ENCODE measurements around the gene SKOR1. TPM values are rescaled to one million over a fixed set of nuclear protein-coding genes. Genes with fewer than 3 reads are reported as not detected.

The SKOR1 gene
- total and polyA plus RNA-seq, 10 of the 15 experiments (the other 5 are each of a cell fraction or from before 2014, with no cell fraction given) = 0.04 to 0.36 (median 0.10) TPM; not detected in 4

DNA sequence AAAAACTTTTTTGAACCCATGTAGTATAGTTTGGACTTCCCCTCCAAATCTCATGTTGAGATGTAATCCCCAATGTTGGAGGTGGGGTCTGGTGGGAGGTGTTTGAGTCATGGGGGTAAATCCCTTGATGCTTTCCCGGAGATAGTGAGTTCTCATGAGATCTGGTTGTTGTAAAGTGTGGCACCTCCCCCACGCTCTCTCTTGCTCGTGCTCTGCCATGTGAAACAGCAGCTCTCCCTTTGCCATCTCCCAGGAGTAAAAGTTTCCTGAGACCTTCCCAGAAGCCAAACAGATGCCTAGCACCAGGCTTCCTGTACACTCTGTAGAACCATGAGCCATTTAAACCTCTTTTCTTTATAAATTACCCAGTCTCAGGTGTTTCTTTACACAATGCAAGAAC lies 30.5 kb downstream of the SKOR1 start (continued):
- TF ChIP-seq, protein P1, sequence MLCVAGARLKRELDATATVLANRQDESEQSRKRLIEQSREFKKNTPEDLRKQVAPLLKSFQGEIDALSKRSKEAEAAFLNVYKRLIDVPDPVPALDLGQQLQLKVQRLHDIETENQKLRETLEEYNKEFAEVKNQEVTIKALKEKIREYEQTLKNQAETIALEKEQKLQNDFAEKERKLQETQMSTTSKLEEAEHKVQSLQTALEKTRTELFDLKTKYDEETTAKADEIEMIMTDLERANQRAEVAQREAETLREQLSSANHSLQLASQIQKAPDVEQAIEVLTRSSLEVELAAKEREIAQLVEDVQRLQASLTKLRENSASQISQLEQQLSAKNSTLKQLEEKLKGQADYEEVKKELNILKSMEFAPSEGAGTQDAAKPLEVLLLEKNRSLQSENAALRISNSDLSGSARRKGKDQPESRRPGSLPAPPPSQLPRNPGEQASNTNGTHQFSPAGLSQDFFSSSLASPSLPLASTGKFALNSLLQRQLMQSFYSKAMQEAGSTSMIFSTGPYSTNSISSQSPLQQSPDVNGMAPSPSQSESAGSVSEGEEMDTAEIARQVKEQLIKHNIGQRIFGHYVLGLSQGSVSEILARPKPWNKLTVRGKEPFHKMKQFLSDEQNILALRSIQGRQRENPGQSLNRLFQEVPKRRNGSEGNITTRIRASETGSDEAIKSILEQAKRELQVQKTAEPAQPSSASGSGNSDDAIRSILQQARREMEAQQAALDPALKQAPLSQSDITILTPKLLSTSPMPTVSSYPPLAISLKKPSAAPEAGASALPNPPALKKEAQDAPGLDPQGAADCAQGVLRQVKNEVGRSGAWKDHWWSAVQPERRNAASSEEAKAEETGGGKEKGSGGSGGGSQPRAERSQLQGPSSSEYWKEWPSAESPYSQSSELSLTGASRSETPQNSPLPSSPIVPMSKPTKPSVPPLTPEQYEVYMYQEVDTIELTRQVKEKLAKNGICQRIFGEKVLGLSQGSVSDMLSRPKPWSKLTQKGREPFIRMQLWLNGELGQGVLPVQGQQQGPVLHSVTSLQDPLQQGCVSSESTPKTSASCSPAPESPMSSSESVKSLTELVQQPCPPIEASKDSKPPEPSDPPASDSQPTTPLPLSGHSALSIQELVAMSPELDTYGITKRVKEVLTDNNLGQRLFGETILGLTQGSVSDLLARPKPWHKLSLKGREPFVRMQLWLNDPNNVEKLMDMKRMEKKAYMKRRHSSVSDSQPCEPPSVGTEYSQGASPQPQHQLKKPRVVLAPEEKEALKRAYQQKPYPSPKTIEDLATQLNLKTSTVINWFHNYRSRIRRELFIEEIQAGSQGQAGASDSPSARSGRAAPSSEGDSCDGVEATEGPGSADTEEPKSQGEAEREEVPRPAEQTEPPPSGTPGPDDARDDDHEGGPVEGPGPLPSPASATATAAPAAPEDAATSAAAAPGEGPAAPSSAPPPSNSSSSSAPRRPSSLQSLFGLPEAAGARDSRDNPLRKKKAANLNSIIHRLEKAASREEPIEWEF (IDR thresholded peaks at IDR 0.05; ENCODE audit: insufficient replicate concordance, low read depth, low read length) = peak; percentile 73
- TF ChIP-seq RFX5 (IDR thresholded peaks at IDR 0.05; ENCODE audit: low read depth, low read length) (no peak), CHD2 (IDR thresholded peaks at IDR 0.05; ENCODE audit: borderline replicate concordance, low read depth, low read length) (0 out of 2 replicates have a peak, but pooled peaks have one; percentile 31), ZBED1 (IDR thresholded peaks at IDR 0.05; ENCODE audit: borderline replicate concordance) (0 out of 2 replicates have a peak, but pooled peaks have one; percentile 33), BHLHE40 (IDR thresholded peaks at IDR 0.05; ENCODE audit: borderline replicate concordance in 1 of 2, low read depth in 2 of 2, low read length in 1 of 2) (peak in 1 of 2 experiments; percentile 64; a peak in 1 of 4 replicates), NBN (IDR thresholded peaks at IDR 0.05) (0 out of 2 replicates have a peak, but pooled peaks have one; percentile 13), MEF2B (IDR thresholded peaks at IDR 0.05; ENCODE audit: partially characterized antibody, poor library complexity, severe bottlenecking) (peak; percentile 96), RB1 (IDR thresholded peaks at IDR 0.05; ENCODE audit: borderline replicate concordance) (0 out of 2 replicates have a peak, but pooled peaks have one; percentile 27), SMAD1 (IDR thresholded peaks at IDR 0.05; ENCODE audit: low read depth, partially characterized antibody) (no peak), NFIC (IDR thresholded peaks at IDR 0.05; ENCODE audit: low read depth, low read length) (peak; percentile 43; the same call in 1 of the 2 replicates), MTA3 (IDR thresholded peaks at IDR 0.05; ENCODE audit: borderline replicate concordance, low read length) (no peak)
- TF ChIP-seq, protein P2, sequence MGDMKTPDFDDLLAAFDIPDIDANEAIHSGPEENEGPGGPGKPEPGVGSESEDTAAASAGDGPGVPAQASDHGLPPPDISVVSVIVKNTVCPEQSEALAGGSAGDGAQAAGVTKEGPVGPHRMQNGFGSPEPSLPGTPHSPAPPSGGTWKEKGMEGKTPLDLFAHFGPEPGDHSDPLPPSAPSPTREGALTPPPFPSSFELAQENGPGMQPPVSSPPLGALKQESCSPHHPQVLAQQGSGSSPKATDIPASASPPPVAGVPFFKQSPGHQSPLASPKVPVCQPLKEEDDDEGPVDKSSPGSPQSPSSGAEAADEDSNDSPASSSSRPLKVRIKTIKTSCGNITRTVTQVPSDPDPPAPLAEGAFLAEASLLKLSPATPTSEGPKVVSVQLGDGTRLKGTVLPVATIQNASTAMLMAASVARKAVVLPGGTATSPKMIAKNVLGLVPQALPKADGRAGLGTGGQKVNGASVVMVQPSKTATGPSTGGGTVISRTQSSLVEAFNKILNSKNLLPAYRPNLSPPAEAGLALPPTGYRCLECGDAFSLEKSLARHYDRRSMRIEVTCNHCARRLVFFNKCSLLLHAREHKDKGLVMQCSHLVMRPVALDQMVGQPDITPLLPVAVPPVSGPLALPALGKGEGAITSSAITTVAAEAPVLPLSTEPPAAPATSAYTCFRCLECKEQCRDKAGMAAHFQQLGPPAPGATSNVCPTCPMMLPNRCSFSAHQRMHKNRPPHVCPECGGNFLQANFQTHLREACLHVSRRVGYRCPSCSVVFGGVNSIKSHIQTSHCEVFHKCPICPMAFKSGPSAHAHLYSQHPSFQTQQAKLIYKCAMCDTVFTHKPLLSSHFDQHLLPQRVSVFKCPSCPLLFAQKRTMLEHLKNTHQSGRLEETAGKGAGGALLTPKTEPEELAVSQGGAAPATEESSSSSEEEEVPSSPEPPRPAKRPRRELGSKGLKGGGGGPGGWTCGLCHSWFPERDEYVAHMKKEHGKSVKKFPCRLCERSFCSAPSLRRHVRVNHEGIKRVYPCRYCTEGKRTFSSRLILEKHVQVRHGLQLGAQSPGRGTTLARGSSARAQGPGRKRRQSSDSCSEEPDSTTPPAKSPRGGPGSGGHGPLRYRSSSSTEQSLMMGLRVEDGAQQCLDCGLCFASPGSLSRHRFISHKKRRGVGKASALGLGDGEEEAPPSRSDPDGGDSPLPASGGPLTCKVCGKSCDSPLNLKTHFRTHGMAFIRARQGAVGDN (IDR thresholded peaks at IDR 0.05) = peak; percentile 79
- TF ChIP-seq, protein P3, sequence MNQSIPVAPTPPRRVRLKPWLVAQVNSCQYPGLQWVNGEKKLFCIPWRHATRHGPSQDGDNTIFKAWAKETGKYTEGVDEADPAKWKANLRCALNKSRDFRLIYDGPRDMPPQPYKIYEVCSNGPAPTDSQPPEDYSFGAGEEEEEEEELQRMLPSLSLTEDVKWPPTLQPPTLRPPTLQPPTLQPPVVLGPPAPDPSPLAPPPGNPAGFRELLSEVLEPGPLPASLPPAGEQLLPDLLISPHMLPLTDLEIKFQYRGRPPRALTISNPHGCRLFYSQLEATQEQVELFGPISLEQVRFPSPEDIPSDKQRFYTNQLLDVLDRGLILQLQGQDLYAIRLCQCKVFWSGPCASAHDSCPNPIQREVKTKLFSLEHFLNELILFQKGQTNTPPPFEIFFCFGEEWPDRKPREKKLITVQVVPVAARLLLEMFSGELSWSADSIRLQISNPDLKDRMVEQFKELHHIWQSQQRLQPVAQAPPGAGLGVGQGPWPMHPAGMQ (IDR thresholded peaks at IDR 0.05; ENCODE audit: borderline replicate concordance) = no peak
- TF ChIP-seq, protein P4, sequence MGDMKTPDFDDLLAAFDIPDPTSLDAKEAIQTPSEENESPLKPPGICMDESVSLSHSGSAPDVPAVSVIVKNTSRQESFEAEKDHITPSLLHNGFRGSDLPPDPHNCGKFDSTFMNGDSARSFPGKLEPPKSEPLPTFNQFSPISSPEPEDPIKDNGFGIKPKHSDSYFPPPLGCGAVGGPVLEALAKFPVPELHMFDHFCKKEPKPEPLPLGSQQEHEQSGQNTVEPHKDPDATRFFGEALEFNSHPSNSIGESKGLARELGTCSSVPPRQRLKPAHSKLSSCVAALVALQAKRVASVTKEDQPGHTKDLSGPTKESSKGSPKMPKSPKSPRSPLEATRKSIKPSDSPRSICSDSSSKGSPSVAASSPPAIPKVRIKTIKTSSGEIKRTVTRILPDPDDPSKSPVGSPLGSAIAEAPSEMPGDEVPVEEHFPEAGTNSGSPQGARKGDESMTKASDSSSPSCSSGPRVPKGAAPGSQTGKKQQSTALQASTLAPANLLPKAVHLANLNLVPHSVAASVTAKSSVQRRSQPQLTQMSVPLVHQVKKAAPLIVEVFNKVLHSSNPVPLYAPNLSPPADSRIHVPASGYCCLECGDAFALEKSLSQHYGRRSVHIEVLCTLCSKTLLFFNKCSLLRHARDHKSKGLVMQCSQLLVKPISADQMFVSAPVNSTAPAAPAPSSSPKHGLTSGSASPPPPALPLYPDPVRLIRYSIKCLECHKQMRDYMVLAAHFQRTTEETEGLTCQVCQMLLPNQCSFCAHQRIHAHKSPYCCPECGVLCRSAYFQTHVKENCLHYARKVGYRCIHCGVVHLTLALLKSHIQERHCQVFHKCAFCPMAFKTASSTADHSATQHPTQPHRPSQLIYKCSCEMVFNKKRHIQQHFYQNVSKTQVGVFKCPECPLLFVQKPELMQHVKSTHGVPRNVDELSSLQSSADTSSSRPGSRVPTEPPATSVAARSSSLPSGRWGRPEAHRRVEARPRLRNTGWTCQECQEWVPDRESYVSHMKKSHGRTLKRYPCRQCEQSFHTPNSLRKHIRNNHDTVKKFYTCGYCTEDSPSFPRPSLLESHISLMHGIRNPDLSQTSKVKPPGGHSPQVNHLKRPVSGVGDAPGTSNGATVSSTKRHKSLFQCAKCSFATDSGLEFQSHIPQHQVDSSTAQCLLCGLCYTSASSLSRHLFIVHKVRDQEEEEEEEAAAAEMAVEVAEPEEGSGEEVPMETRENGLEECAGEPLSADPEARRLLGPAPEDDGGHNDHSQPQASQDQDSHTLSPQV (IDR thresholded peaks at IDR 0.05) = peak; percentile 58; the same call in 1 of the 2 replicates

Measured in GM12878 (cell line).